GM12872 (cell line): ENCODE results near the gene BRD9.

ENCODE experiments used
- CTCF ChIP-seq: IDR thresholded peaks from 3 replicates; pipeline ENCODE4 v1.5.1; 2011; ENCODE audit warnings: low read depth, mild to moderate bottlenecking, low read length, moderate library complexity; ENCODE audit not compliant: insufficient read depth

The BRD9 gene

GRCh38 chr5:926417-927171, 34.0 kb upstream of the BRD9 start:
- TF ChIP-seq CTCF: peak; percentile 19; the same call in 1 of the 3 replicates

DNA sequence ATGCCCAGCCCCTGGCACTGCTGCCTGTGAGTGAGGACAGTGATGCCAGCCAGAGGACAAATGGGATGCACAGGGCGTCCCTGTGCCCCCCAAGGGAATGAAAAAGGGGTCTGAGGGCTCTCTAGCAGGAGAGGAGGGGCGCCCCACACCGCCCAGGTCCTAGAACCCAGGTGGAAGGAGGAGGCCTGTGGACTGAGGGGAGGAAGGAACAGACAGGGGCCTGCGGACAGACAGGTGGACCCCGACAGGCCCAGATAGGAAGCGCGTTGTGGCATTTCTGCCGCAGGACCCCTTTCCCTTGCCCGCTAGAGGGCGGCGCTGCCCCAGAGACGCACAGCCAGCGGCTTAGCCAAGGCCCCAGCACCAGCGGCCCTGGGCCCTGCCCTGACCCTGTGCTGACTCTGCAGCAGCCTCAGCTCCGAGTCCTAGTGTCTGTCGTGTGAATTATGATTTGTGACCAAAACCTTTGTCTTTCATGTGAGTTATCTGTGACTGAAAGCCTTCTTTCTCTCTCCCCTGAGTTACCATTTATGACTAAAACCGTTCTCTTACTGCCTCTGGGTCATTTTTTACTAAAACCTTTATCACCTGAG, 30.8 kb upstream of the BRD9 start:
- peak; percentile 95 for TF ChIP-seq CTCF

GRCh38 chr5:922436-923280, 30.1 kb upstream of the BRD9 start:
- TF ChIP-seq CTCF: no peak

- no peak for TF ChIP-seq CTCF
Observed at GRCh38 chr5:921456-922435, 29.1 kb upstream of the BRD9 start.

DNA sequence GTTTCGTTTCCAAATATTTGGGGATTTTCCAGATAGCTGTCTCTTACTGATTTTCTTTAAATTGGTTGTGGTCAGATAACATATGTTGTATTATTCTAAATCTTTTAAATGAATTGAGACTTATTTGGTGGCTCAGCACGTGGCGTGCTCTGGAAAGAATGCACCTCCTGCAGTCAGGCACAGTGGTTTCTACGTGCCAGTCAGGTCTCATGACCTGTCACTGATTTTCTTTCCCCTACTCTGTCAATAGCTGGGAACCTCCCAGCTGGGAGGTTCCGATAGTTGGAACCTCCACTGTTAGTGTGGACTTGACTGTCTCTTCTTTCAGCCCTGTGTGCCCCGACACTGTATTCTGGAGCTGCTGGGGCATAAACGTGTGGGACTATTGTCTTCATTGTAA, 27.7 kb upstream of the BRD9 start:
- TF ChIP-seq CTCF: no peak

DNA sequence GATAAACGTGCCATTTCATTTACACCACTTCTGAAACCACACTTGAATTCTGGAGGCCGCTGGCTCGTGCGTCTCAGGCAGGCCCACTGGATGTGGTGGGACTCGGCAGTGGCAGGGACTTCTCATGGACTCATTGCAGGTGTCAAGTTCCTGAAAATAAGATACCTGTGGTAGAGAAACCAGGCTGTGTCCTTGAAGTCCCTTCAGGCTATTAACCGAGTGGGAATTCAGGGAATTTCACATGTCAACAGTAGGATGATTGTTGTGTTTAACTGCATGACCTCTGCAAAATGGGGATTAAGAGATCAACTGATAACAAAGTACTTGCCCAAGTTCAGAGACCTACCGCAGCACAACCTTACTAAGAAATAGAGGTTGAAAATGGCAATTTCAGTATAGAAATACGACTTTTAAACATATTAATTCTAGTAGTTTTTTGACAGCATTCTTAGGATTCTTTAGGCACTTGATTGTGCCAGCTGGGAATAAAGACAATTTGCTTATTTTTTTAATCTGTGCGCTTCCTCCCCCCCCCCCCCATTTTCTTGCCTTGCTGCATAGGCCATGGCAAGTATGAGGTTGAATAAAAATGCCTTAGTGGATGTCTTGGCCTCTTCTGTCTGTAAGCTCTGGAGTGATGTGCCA, 26.9 kb upstream of the BRD9 start:
- TF ChIP-seq CTCF: no peak
